Measurements from ENCODE around the gene PROX1.

GRCh38 chr1:213953806-213954205, 34.0 kb upstream of the PROX1 start:
- TF ChIP-seq CTCF (conservative IDR thresholded peaks at IDR 0.05 in 1 of 2, IDR thresholded peaks at IDR 0.05 in 1 of 2; ENCODE audit: low read depth in 1 of 2, low read length in 2 of 2): no peak
- TF ChIP-seq EZH2 (IDR thresholded peaks at IDR 0.05; ENCODE audit: low read length, missing control alignments): no peak
